ENCODE measurements around the gene RCE1. TPM values are rescaled to one million over a fixed set of nuclear protein-coding genes. Genes with fewer than 3 reads are reported as not detected.

The RCE1 gene
- total RNA-seq, 2 experiments from 2014 or later, result 22.5 to 24.4 TPM

DNA sequence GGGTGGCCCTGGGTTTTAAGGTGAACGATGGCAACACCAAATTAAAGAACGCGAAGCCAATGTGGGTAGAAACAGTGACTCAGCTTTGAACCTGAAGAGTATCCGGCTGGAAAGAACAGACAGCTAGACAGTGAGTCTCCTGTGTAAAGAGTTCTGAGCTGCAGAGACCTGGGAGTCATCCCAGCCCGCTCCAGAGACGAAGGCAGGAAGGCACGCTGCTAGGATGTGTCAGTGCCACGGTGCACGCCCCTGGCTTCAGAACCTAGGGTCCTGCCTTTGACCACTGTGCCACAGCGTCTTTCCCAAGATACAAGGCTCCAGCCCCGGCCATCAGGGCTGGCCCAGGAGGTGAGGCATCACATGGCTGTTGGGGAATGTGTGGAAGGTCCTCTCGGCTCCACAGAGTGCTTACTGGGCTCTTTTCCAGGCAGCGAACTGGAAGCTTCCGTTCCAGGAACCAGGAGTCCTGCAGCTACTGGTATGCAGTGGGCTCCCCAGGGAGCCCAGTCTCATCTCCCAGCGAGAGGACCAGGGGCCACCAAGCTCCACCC lies 43.5 kb downstream of the RCE1 start:
- Mint-ChIP-seq H3K27me3 (no peaks in the 10 kb centered on the region), H3K4me3 (no peak overlapping the region), H3K27ac (no peak overlapping the region), H3K4me1 (ENCODE audit: low read depth) (peaks cover 2% of the 10 kb centered on the region), H3K36me3 (no peaks in the 10 kb centered on the region), H3K9me3 (no peaks in the 10 kb centered on the region)
- no peak for DNase-seq
- intact Hi-C loops (cut with micrococcal nuclease), result no loop called here
- ChIA-PET CTCF (interaction anchor here (0.8 kb wide), 1 partner anchor 9 kb away, joined by 3 read pairs; no protein-coding TSS in a partner anchor), POLR2A (no interaction called here)

- Mint-ChIP-seq H3K36me3 (no peaks in the 10 kb centered on the region), H3K4me3 (no peak overlapping the region), H3K27ac (no peak overlapping the region), H3K4me1 (ENCODE audit: low read depth) (peaks cover 9% of the 10 kb centered on the region), H3K27me3 (peaks cover 2% of the 10 kb centered on the region), H3K9me3 (no peaks in the 10 kb centered on the region)
- intact Hi-C loops (cut with micrococcal nuclease), result no loop called here
- CTCF ChIA-PET, result interaction anchor here (0.8 kb wide), 1 partner anchor 10 kb away, joined by 3 read pairs; no protein-coding TSS in a partner anchor
- DNase-seq, result no peak
- POLR2A ChIA-PET, result no interaction called here
These were observed 44.3 kb downstream of the RCE1 start for GRCh38 chr11:66887526-66887925.

DNA sequence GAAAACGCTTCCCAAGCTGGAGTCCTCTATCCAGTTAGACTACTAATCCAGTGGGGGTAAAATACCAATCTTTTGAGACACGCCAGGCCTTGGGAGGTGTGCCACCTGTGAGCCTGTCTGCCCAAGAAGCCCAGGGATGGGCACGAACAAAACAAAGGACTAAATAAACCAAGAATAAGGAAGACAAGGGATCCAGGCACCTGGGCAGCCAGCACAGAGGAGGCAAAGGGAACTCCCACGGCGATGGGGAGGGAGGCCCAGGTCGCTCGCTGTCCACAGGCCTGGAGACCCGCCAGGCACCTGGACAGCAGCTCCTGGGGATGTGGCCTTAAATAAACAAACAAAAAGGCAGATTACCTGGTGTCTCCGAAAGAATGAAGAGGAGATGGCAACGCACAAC lies 45.0 kb downstream of the RCE1 start:
- intact Hi-C loops (cut with micrococcal nuclease), result no loop called here
- CTCF ChIA-PET, result no interaction called here
- no peak for DNase-seq
- no peak overlapping the region for H3K4me3 Mint-ChIP-seq
- POLR2A ChIA-PET, result no interaction called here
- peaks cover 11% of the 10 kb centered on the region for H3K4me1 Mint-ChIP-seq (ENCODE audit: low read depth)
- no peak overlapping the region for H3K27ac Mint-ChIP-seq
- no peaks in the 10 kb centered on the region for H3K36me3 Mint-ChIP-seq
- peaks cover 3% of the 10 kb centered on the region for H3K27me3 Mint-ChIP-seq
- H3K9me3 Mint-ChIP-seq, result no peaks in the 10 kb centered on the region

- H3K36me3 Mint-ChIP-seq, result no peaks in the 10 kb centered on the region
- POLR2A ChIA-PET, result no interaction called here
- peaks cover 11% of the 10 kb centered on the region for H3K4me1 Mint-ChIP-seq (ENCODE audit: low read depth)
- peaks cover 10% of the 10 kb centered on the region for H3K27me3 Mint-ChIP-seq
- H3K9me3 Mint-ChIP-seq, result no peaks in the 10 kb centered on the region
- no peak overlapping the region for H3K27ac Mint-ChIP-seq
- CTCF ChIA-PET, result no interaction called here
- intact Hi-C loops (cut with micrococcal nuclease), result no loop called here
- H3K4me3 Mint-ChIP-seq, result no peak overlapping the region
- DNase-seq, result no peak
These were observed 46.7 kb downstream of the RCE1 start for GRCh38 chr11:66889960-66890359.

GRCh38 chr11:66891851-66892660 lies 48.8 kb downstream of the RCE1 start:
- H3K9me3 Mint-ChIP-seq, result no peaks in the 10 kb centered on the region
- H3K36me3 Mint-ChIP-seq, result no peaks in the 10 kb centered on the region
- peaks cover 11% of the 10 kb centered on the region for H3K4me1 Mint-ChIP-seq (ENCODE audit: low read depth)
- POLR2A ChIA-PET, result interaction anchor here (0.7 kb wide), 1 partner anchor 520 kb away, joined by 3 read pairs; no protein-coding TSS in a partner anchor
- intact Hi-C loops (cut with micrococcal nuclease), result loop anchor here (2.0 kb wide), 1 partner anchor 79 kb away; no protein-coding TSS in a partner anchor
- DNase-seq, result peak; percentile 89
- no peak overlapping the region for H3K4me3 Mint-ChIP-seq
- CTCF ChIA-PET, result interaction anchor here (0.6 to 1.0 kb wide), 2 partner anchors 8 to 84 kb away, joined by 3 read pairs; no protein-coding TSS in a partner anchor
- peak overlapping the region; percentile 23 for H3K27ac Mint-ChIP-seq
- peaks cover 10% of the 10 kb centered on the region for H3K27me3 Mint-ChIP-seq

DNA sequence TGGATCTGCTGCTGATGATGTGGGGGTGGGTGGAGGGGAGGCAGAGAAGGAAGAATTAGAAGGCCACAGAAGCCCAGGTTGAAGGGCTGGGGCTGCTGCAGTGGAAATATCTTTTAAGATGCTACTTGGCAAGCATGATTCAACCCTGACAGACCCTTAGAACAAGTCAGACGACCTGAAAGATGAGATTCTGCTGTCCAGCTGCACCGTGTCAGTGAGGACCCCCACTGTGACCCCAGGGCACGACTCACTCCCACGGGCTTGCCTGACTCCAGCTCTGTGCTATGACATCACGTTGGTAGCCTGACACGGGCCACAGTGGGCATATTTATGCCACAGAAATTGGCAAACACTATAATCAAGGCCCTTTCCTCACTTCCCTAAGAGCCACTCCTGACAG lies 49.7 kb downstream of the RCE1 start:
- intact Hi-C loops (cut with micrococcal nuclease), result loop anchor here (2.0 kb wide), 1 partner anchor 78 kb away; no protein-coding TSS in a partner anchor
- ChIA-PET POLR2A (interaction anchor here (0.7 kb wide), 1 partner anchor 521 kb away, joined by 3 read pairs; no protein-coding TSS in a partner anchor), CTCF (interaction anchor here (0.6 kb wide), 1 partner anchor 613 kb away, joined by 3 read pairs; no protein-coding TSS in a partner anchor)
- peaks cover 11% of the 10 kb centered on the region for H3K4me1 Mint-ChIP-seq (ENCODE audit: low read depth)
- H3K36me3 Mint-ChIP-seq, result no peaks in the 10 kb centered on the region
- no peak overlapping the region for H3K4me3 Mint-ChIP-seq
- H3K9me3 Mint-ChIP-seq, result no peaks in the 10 kb centered on the region
- H3K27me3 Mint-ChIP-seq, result peaks cover 10% of the 10 kb centered on the region
- H3K27ac Mint-ChIP-seq, result no peak overlapping the region
- no peak for DNase-seq

- H3K36me3 Mint-ChIP-seq, result no peaks in the 10 kb centered on the region
- intact Hi-C loops (cut with micrococcal nuclease), result no loop called here
- peaks cover 11% of the 10 kb centered on the region for H3K4me1 Mint-ChIP-seq (ENCODE audit: low read depth)
- ChIA-PET CTCF (interaction anchor here (1.3 kb wide), 1 partner anchor 11 kb away, joined by 9 read pairs; no protein-coding TSS in a partner anchor), POLR2A (no interaction called here)
- H3K27ac Mint-ChIP-seq, result no peak overlapping the region
- no peaks in the 10 kb centered on the region for H3K9me3 Mint-ChIP-seq
- H3K4me3 Mint-ChIP-seq, result no peak overlapping the region
- H3K27me3 Mint-ChIP-seq, result peaks cover 10% of the 10 kb centered on the region
- no peak for DNase-seq
These were observed 50.9 kb downstream of the RCE1 start for GRCh38 chr11:66894141-66894540.

Other genes with a start within 250 kb of the RCE1 start
- 100 to 1,000 TPM; 114 to 121 TPM for gene RBM14, start 226.8 kb upstream of the RCE1 start, total RNA-seq
- 10 to 100 TPM; 87.0 to 94.0 TPM for gene RBM4, start 204.7 kb upstream of the RCE1 start, total RNA-seq
- gene RBM4B, start 165.6 kb upstream of the RCE1 start, total RNA-seq, result 10 to 100 TPM; 10.9 to 11.7 TPM
- gene SPTBN2, start 114.2 kb upstream of the RCE1 start, total RNA-seq, result 1 to 10 TPM; 1.3 to 1.5 TPM
- gene LRFN4, start 13.6 kb downstream of the RCE1 start, total RNA-seq, result 10 to 100 TPM; 24.6 to 29.8 TPM
- 10 to 100 TPM; 13.1 to 15.3 TPM for gene PC, start 114.9 kb downstream of the RCE1 start, total RNA-seq
- gene C11orf86, start 131.9 kb downstream of the RCE1 start, total RNA-seq, result not detected
- not detected for gene SYT12, start 179.7 kb downstream of the RCE1 start, total RNA-seq
- gene RHOD, start 213.4 kb downstream of the RCE1 start, total RNA-seq, result under 1 TPM; 0.57 to 0.87 TPM

Measured in activated CD4-positive, alpha-beta memory T cell treated with anti-CD3 and anti-CD28 coated beads for 36 hours (primary cell).